HEK293 (cell line): ENCODE results near the gene NUDT22.

ENCODE experiments used
- CTCF ChIA-PET: fragments of 350-600 bp; formaldehyde crosslinking; extraction: SDS; loops from one replicate; lab custom pipeline; 2021; ENCODE audit warnings: antibody characterized with exemption; lab: Yijun Ruan, JAX
- POLR2A ChIA-PET: fragments of 300-600 bp; formaldehyde crosslinking; extraction: SDS; loops from one replicate; lab custom pipeline; 2020; ENCODE audit warnings: antibody characterized with exemption, inconsistent platforms; lab: Yijun Ruan, JAX
- H3K27ac ChIP-seq: fragments of 200-500 bp; sonication (Bioruptor generic); 2 replicates; pipeline ENCODE4 v1.5.1; 2014; ENCODE audit warnings: low read depth, low read length, control low read depth, inconsistent platforms; ENCODE audit errors: extremely low read depth
- H3K36me3 ChIP-seq, 2 experiments: fragments of 200-500 bp in 1 of 2; sonication (Bioruptor generic) in 1 of 2; 1 replicate in 1 of 2; 2 replicates in 1 of 2; pipeline ENCODE4 v1.5.1; 2014 to 2017; ENCODE audit warnings: inconsistent platforms in 2 of 2, low read length in 2 of 2; ENCODE audit not compliant: control insufficient read depth in 2 of 2, insufficient read depth in 1 of 2
- H3K4me1 ChIP-seq: fragments of 200-500 bp; sonication (Bioruptor generic); 2 replicates; pipeline ENCODE4 v1.5.1; 2014; ENCODE audit warnings: mild to moderate bottlenecking, low read length, inconsistent platforms; ENCODE audit not compliant: control insufficient read depth, insufficient read depth
- H3K4me3 ChIP-seq: 2 replicates; pipeline ENCODE4 v1.5.1; 2011; ENCODE audit warnings: low read depth, mild to moderate bottlenecking, control low read depth, low read length, moderate library complexity
- H3K9me3 ChIP-seq: fragments of 200-500 bp; sonication (Bioruptor generic); 2 replicates; pipeline ENCODE4 v1.5.1; 2014; ENCODE audit warnings: low read depth, low read length, inconsistent platforms; ENCODE audit not compliant: control insufficient read depth, insufficient read depth
- GLIS2 ChIP-seq: fragments of 450-650 bp; formaldehyde crosslinking; IDR thresholded peaks from 2 replicates; pipeline ENCODE4 v1.5.1; 2016; ENCODE audit warnings: missing biosample characterization, missing genetic modification characterization
- HOXC10 ChIP-seq: sonication (generic); formaldehyde crosslinking; IDR thresholded peaks from 2 replicates; pipeline ENCODE4 v1.8.1; 2023; ENCODE audit warnings: mild to moderate bottlenecking, missing genetic modification reagents
- MZF1 ChIP-seq: fragments of 450-650 bp; formaldehyde crosslinking; IDR thresholded peaks from 2 replicates; pipeline ENCODE4 v1.5.1; 2017; ENCODE audit warnings: missing biosample characterization, missing genetic modification characterization, borderline replicate concordance
- WT1 ChIP-seq: fragments of 450-650 bp; formaldehyde crosslinking; IDR thresholded peaks from 2 replicates; pipeline ENCODE4 v1.5.1; 2016; ENCODE audit warnings: missing biosample characterization, missing genetic modification characterization
- ZBTB20 ChIP-seq: fragments of 450-650 bp; formaldehyde crosslinking; IDR thresholded peaks from 2 replicates; pipeline ENCODE4 v1.5.1; 2016; ENCODE audit warnings: missing biosample characterization, missing genetic modification characterization
- ZIC2 ChIP-seq: fragments of 450-650 bp; formaldehyde crosslinking; IDR thresholded peaks from 2 replicates; pipeline ENCODE4 v1.5.1; 2016; ENCODE audit warnings: missing biosample characterization, missing genetic modification characterization
- ZNF2 ChIP-seq: fragments of 450-650 bp; formaldehyde crosslinking; IDR thresholded peaks from 2 replicates; pipeline ENCODE4 v1.5.1; 2016; ENCODE audit warnings: missing biosample characterization, missing genetic modification characterization
- ZNF292 ChIP-seq: fragments of 450-650 bp; formaldehyde crosslinking; IDR thresholded peaks from 2 replicates; pipeline ENCODE4 v1.5.1; 2016; ENCODE audit warnings: low read depth, missing biosample characterization, missing genetic modification characterization, borderline replicate concordance
- ZNF311 ChIP-seq: fragments of 450-650 bp; formaldehyde crosslinking; IDR thresholded peaks from 2 replicates; pipeline ENCODE4 v1.5.1; 2017; ENCODE audit warnings: missing biosample characterization, missing genetic modification characterization, borderline replicate concordance
- ZNF354C ChIP-seq: fragments of 450-650 bp; formaldehyde crosslinking; IDR thresholded peaks from 2 replicates; pipeline ENCODE4 v1.5.1; 2016; ENCODE audit warnings: missing biosample characterization, missing genetic modification characterization, low read depth, borderline replicate concordance
- ZNF391 ChIP-seq: fragments of 450-650 bp; formaldehyde crosslinking; IDR thresholded peaks from 2 replicates; pipeline ENCODE4 v1.5.1; 2016; ENCODE audit warnings: low read depth, missing biosample characterization, missing genetic modification characterization, borderline replicate concordance
- ZNF501 ChIP-seq: fragments of 450-650 bp; formaldehyde crosslinking; IDR thresholded peaks from 2 replicates; pipeline ENCODE4 v1.5.1; 2016; ENCODE audit warnings: missing biosample characterization, missing genetic modification characterization
- ZNF555 ChIP-seq: fragments of 450-650 bp; formaldehyde crosslinking; conservative IDR thresholded peaks from 2 replicates; pipeline ENCODE4 v1.5.1; 2017; ENCODE audit warnings: missing biosample characterization, mild to moderate bottlenecking, missing genetic modification characterization, inconsistent platforms
- ZNF571 ChIP-seq: fragments of 450-650 bp; formaldehyde crosslinking; IDR thresholded peaks from 2 replicates; pipeline ENCODE4 v1.5.0; 2017; ENCODE audit warnings: missing biosample characterization, missing genetic modification characterization
- ZNF664 ChIP-seq: fragments of 450-650 bp; formaldehyde crosslinking; IDR thresholded peaks from 2 replicates; pipeline ENCODE4 v1.5.1; 2016; ENCODE audit warnings: missing biosample characterization, missing genetic modification characterization
- ZNF670 ChIP-seq: fragments of 450-650 bp; formaldehyde crosslinking; IDR thresholded peaks from 2 replicates; pipeline ENCODE4 v1.5.1; 2016; ENCODE audit warnings: missing biosample characterization, missing genetic modification characterization, low read depth
- ZNF677 ChIP-seq: fragments of 450-650 bp; IDR thresholded peaks from 2 replicates; pipeline ENCODE4 v1.5.0; 2018; ENCODE audit warnings: missing biosample characterization, mild to moderate bottlenecking, missing genetic modification characterization, moderate library complexity
- TF ChIP-seq, protein P1 (sequence below): fragments of 450-650 bp; formaldehyde crosslinking; IDR thresholded peaks from 2 replicates; pipeline ENCODE4 v1.5.1; 2016; ENCODE audit warnings: missing biosample characterization, missing genetic modification characterization, borderline replicate concordance
- TF ChIP-seq, protein P2 (sequence below): fragments of 450-650 bp; formaldehyde crosslinking; IDR thresholded peaks from 2 replicates; pipeline ENCODE4 v1.5.1; 2016; ENCODE audit warnings: missing biosample characterization, missing genetic modification characterization
- TF ChIP-seq, protein P3 (sequence below): fragments of 450-650 bp; formaldehyde crosslinking; IDR thresholded peaks from 2 replicates; pipeline ENCODE4 v1.5.1; 2016; ENCODE audit warnings: missing biosample characterization, missing genetic modification characterization
- TF ChIP-seq, protein P4 (sequence below): fragments of 450-650 bp; formaldehyde crosslinking; IDR thresholded peaks from 2 replicates; pipeline ENCODE4 v1.5.1; 2016; ENCODE audit warnings: missing biosample characterization, missing genetic modification characterization
- TF ChIP-seq, protein P5 (sequence below): fragments of 450-650 bp; formaldehyde crosslinking; IDR thresholded peaks from 2 replicates; pipeline ENCODE4 v1.5.1; 2016; ENCODE audit warnings: missing biosample characterization, missing genetic modification characterization
- TF ChIP-seq, protein P6 (sequence below): fragments of 450-650 bp; formaldehyde crosslinking; IDR thresholded peaks from 2 replicates; pipeline ENCODE4 v1.5.1; 2016; ENCODE audit warnings: missing biosample characterization, missing genetic modification characterization
- TF ChIP-seq, protein P7 (sequence below): fragments of 450-650 bp; formaldehyde crosslinking; IDR thresholded peaks from 2 replicates; pipeline ENCODE4 v1.5.1; 2017; ENCODE audit warnings: missing biosample characterization, missing genetic modification characterization

The NUDT22 gene

DNA sequence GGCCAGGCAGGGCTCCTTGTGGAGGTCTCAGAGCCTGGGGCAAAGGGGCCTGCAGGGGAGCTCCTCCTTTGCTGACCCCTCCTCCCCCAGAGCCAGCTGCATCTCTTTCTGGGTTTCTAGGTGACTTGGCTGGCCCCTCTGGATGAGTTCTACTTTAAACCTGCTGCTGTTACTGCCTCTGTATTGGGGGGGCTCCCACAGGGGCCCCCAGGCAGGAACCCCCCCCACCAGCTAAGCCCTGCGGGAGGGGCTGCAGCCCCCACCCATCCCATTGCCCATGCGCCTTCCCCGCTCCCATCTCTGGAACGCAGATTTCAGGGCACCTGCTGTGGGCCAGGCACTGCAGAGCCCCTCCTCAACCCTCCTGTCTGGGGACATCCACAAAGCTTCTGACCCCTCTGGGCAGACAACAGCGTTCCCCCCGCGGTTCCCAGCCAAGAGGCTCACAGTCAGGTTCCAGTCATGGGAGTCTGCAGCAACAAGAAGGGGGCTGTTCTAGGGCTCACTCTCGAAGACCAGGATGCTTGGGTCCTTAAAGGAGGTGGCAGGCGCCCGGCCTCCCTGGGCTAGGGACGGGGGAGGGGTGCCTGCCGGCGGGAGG lies 24.4 kb downstream of the NUDT22 start:
- H3K4me1 ChIP-seq = peaks cover 10% of the 10 kb centered on the region
- CTCF ChIA-PET = interaction anchor here (0.6 to 3.6 kb wide), 19 partner anchors 8 to 227 kb away, joined by 3 to 48 read pairs (median 4); partner anchors contain the start of genes BAD, CATSPERZ and FKBP2
- H3K9me3 ChIP-seq = no peaks in the 10 kb centered on the region
- no peak overlapping the region; the same call in 1 of the 2 replicates for H3K27ac ChIP-seq
- peaks cover 0 to 15% of the 10 kb centered on the region in 2 experiments; a peak in 1 of 3 replicates for H3K36me3 ChIP-seq
- POLR2A ChIA-PET = interaction anchor here (1.2 to 4.2 kb wide), 3 partner anchors 9 to 67 kb away, joined by 4 to 52 read pairs (median 8); partner anchors contain the start of genes FKBP2 and PRDX5
- peak overlapping the region; percentile 48 for H3K4me3 ChIP-seq
- no peak for TF ChIP-seq ZNF391 (tag by site-specific recombination)
- TF ChIP-seq, protein P1, sequence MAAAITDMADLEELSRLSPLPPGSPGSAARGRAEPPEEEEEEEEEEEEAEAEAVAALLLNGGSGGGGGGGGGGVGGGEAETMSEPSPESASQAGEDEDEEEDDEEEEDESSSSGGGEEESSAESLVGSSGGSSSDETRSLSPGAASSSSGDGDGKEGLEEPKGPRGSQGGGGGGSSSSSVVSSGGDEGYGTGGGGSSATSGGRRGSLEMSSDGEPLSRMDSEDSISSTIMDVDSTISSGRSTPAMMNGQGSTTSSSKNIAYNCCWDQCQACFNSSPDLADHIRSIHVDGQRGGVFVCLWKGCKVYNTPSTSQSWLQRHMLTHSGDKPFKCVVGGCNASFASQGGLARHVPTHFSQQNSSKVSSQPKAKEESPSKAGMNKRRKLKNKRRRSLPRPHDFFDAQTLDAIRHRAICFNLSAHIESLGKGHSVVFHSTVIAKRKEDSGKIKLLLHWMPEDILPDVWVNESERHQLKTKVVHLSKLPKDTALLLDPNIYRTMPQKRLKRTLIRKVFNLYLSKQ (tag by site-specific recombination) = no peak
- TF ChIP-seq, protein P2, sequence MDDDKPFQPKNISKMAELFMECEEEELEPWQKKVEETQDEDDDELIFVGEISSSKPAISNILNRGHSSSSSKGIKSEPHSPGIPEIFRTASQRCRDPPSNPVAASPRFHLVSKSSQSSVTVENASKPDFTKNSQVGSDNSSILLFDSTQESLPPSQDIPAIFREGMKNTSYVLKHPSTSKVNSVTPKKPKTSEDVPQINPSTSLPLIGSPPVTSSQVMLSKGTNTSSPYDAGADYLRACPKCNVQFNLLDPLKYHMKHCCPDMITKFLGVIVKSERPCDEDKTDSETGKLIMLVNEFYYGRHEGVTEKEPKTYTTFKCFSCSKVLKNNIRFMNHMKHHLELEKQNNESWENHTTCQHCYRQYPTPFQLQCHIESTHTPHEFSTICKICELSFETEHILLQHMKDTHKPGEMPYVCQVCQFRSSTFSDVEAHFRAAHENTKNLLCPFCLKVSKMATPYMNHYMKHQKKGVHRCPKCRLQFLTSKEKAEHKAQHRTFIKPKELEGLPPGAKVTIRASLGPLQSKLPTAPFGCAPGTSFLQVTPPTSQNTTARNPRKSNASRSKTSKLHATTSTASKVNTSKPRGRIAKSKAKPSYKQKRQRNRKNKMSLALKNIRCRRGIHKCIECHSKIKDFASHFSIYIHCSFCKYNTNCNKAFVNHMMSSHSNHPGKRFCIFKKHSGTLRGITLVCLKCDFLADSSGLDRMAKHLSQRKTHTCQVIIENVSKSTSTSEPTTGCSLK = no peak
- TF ChIP-seq HOXC10 = no peak
- no peak for TF ChIP-seq ZNF571
- no peak for TF ChIP-seq ZNF677 (tag by site-specific recombination)
- peak; percentile 69 for TF ChIP-seq ZBTB20 (tag by site-specific recombination)
- TF ChIP-seq ZNF292 (tag by site-specific recombination) = no peak
- TF ChIP-seq ZIC2 (tag by site-specific recombination) = peak; percentile 77
- TF ChIP-seq GLIS2 = peak; percentile 94; the same call in 1 of the 2 replicates
- TF ChIP-seq ZNF501 (tag by site-specific recombination) = no peak
- TF ChIP-seq, protein P3, sequence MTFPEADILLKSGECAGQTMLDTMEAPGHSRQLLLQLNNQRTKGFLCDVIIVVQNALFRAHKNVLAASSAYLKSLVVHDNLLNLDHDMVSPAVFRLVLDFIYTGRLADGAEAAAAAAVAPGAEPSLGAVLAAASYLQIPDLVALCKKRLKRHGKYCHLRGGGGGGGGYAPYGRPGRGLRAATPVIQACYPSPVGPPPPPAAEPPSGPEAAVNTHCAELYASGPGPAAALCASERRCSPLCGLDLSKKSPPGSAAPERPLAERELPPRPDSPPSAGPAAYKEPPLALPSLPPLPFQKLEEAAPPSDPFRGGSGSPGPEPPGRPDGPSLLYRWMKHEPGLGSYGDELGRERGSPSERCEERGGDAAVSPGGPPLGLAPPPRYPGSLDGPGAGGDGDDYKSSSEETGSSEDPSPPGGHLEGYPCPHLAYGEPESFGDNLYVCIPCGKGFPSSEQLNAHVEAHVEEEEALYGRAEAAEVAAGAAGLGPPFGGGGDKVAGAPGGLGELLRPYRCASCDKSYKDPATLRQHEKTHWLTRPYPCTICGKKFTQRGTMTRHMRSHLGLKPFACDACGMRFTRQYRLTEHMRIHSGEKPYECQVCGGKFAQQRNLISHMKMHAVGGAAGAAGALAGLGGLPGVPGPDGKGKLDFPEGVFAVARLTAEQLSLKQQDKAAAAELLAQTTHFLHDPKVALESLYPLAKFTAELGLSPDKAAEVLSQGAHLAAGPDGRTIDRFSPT = peak; percentile 58; the same call in 1 of the 2 replicates
- TF ChIP-seq ZNF670 (tag by site-specific recombination) = no peak
- no peak for TF ChIP-seq ZNF555
- no peak for TF ChIP-seq ZNF2 (tag by site-specific recombination)
- TF ChIP-seq WT1 (tag by site-specific recombination) = peak; percentile 39; the same call in 1 of the 2 replicates
- TF ChIP-seq, protein P4, sequence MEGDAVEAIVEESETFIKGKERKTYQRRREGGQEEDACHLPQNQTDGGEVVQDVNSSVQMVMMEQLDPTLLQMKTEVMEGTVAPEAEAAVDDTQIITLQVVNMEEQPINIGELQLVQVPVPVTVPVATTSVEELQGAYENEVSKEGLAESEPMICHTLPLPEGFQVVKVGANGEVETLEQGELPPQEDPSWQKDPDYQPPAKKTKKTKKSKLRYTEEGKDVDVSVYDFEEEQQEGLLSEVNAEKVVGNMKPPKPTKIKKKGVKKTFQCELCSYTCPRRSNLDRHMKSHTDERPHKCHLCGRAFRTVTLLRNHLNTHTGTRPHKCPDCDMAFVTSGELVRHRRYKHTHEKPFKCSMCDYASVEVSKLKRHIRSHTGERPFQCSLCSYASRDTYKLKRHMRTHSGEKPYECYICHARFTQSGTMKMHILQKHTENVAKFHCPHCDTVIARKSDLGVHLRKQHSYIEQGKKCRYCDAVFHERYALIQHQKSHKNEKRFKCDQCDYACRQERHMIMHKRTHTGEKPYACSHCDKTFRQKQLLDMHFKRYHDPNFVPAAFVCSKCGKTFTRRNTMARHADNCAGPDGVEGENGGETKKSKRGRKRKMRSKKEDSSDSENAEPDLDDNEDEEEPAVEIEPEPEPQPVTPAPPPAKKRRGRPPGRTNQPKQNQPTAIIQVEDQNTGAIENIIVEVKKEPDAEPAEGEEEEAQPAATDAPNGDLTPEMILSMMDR (tag by site-specific recombination) = no peak
- TF ChIP-seq ZNF354C (tag by site-specific recombination) = no peak
- TF ChIP-seq ZNF664 (tag by site-specific recombination) = no peak
- TF ChIP-seq, protein P5, sequence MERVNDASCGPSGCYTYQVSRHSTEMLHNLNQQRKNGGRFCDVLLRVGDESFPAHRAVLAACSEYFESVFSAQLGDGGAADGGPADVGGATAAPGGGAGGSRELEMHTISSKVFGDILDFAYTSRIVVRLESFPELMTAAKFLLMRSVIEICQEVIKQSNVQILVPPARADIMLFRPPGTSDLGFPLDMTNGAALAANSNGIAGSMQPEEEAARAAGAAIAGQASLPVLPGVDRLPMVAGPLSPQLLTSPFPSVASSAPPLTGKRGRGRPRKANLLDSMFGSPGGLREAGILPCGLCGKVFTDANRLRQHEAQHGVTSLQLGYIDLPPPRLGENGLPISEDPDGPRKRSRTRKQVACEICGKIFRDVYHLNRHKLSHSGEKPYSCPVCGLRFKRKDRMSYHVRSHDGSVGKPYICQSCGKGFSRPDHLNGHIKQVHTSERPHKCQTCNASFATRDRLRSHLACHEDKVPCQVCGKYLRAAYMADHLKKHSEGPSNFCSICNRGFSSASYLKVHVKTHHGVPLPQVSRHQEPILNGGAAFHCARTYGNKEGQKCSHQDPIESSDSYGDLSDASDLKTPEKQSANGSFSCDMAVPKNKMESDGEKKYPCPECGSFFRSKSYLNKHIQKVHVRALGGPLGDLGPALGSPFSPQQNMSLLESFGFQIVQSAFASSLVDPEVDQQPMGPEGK (tag by site-specific recombination) = peak; percentile 59
- no peak for TF ChIP-seq ZNF311
- no peak for TF ChIP-seq MZF1
- TF ChIP-seq, protein P6, sequence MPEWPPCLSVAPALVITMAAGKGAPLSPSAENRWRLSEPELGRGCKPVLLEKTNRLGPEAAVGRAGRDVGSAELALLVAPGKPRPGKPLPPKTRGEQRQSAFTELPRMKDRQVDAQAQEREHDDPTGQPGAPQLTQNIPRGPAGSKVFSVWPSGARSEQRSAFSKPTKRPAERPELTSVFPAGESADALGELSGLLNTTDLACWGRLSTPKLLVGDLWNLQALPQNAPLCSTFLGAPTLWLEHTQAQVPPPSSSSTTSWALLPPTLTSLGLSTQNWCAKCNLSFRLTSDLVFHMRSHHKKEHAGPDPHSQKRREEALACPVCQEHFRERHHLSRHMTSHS (tag by site-specific recombination) = no peak
- TF ChIP-seq, protein P7, sequence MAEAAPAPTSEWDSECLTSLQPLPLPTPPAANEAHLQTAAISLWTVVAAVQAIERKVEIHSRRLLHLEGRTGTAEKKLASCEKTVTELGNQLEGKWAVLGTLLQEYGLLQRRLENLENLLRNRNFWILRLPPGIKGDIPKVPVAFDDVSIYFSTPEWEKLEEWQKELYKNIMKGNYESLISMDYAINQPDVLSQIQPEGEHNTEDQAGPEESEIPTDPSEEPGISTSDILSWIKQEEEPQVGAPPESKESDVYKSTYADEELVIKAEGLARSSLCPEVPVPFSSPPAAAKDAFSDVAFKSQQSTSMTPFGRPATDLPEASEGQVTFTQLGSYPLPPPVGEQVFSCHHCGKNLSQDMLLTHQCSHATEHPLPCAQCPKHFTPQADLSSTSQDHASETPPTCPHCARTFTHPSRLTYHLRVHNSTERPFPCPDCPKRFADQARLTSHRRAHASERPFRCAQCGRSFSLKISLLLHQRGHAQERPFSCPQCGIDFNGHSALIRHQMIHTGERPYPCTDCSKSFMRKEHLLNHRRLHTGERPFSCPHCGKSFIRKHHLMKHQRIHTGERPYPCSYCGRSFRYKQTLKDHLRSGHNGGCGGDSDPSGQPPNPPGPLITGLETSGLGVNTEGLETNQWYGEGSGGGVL (tag by site-specific recombination) = no peak
